GM20431 (cell line): ENCODE data around the gene MEGF11.

ENCODE experiments used
- in situ Hi-C: fragments of 300-500 bp; cut with MseI, MboI; formaldehyde crosslinking; loops from one replicate; pipeline ENCODE4 v1.15.0; 2020; ENCODE audit warnings: low sequenced_read_pairs; ENCODE audit not compliant: unreplicated experiment

The MEGF11 gene

DNA sequence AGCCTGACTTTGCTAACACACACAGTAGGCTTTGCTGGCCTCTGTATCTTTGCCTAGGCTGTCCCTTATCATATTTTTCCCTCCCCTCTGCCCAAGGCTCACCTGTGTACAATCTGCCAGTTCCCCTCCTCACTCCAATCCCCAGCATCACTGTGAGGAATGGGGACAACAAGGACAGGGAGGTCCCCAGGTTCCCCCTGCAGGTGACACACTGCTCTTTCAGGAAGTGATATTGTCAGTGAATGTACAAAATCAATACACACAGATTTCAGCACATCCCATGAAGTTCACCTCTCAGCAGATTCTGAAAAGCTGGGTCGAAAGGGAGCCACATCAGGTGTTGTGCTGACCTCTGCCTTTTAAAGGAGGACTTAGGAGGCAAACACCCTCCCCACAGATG is 206.8 kb downstream of the MEGF11 start:
- in situ Hi-C loops: no loop called here

DNA sequence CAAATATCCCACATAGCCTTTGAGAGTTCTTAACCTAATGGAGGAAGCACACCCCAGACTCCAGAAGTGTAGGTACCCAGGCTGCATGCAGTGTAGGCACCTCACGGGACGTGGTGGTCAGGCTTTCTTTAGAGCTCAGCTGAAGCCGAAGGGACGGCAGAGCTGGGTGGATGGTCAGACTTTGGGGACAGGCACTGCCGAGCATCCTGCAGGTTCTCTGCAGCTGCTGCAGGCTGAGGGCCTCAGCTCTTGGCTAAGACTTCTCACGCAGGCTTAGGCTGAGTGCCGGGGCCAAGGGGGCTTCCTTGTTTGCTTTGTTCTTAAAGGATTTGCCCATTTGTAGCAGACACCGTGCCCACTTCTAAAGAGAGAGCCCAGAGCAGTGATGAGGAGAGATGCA is 207.2 kb downstream of the MEGF11 start:
- in situ Hi-C loops: no loop called here

DNA sequence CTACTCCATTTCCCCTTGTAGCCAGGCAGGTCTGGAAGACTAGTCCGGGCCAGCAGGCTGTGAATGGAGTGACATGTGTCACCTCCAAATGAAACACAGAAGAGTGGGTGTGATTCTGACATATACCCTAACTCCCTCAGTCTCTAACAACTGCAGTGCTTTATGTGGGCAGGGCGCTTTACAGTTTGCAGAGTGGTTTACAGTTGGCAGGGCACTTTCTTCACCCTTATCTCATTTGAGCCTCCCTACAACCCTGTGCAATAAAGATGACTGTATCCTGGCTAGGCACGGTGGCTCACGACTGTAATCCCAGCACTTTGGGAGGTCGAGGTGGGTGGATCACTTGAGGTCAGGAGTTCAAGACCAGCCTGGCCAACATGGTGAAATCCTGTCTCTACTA is 208.0 kb downstream of the MEGF11 start:
- in situ Hi-C loops: no loop called here

DNA sequence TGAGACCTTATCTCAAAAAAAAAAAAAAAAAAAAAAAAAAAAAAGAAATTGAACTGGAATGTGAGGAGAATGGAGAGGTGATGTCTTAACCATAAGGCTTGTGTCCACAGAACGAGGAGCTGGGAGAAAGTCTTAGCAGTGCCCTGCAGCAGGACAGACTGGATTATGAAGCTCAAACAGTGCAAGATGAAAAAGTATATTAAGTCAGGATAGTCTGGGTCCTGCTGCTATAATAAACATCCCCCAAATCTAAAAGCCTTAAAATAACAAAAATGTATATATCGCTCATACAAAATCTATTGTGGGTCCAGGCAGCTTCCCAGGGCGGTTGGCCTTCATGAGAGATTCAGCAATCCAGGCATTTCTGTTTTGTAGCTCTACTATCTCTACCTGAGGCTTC is 208.7 kb downstream of the MEGF11 start:
- in situ Hi-C loops: no loop called here

DNA sequence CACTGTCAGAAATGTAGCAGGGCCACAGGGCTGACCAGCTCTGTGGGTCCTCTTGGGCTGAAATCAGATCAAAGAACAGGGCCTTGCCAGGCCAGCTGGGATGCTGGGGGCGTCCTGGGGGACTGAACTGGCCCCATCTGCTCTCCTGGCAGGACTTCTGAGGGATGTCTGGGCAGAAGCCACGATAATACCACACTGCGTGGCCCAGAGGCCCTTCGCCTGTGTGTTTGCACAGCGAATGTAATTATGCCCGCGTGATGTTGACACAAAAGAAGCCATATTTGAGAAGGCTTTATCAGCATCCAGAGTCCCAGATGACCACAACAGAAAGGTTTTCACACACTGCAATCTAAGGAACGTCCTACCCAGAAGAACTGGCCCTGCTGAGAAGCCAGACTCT is 210.3 kb downstream of the MEGF11 start:
- in situ Hi-C loops: no loop called here

DNA sequence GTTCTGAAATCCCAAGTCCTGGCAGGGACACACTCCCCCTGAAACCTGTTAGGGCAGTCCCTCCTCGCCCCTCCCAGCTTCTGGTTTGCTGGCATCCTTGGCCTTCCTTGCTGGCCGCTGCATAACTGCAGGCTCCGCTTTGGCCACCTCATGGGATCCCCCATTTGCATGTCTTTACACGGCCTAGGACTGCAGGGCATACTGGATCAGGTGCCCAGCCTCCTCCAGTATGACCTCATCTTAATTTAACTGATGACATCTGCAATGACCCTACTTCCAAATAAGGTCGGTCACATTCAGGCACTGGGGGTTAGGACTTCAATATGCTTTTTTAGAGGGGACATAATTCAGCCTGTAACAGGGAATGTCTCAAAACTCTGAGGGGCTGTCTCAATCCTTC is 210.9 kb downstream of the MEGF11 start:
- in situ Hi-C loops: no loop called here

DNA sequence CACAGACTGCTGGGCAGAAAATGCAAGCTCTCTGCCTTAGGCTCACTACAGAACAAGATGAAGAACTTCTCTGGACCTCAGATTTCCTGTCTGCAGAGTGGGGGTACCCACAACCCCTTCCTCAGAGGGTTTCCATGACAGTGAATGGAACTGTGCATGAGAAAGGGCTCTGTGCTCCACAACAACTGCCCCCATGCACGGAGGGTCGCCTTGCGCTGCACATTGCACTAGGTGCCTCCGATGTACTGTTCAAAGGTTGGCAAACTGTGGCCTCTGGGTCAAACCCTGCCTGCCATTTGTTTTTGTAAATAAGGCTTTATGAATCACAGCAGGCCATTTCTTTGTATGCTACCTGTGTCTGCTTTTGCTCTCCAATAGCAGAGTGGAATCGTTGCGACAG is 212.3 kb downstream of the MEGF11 start:
- in situ Hi-C loops: no loop called here

DNA sequence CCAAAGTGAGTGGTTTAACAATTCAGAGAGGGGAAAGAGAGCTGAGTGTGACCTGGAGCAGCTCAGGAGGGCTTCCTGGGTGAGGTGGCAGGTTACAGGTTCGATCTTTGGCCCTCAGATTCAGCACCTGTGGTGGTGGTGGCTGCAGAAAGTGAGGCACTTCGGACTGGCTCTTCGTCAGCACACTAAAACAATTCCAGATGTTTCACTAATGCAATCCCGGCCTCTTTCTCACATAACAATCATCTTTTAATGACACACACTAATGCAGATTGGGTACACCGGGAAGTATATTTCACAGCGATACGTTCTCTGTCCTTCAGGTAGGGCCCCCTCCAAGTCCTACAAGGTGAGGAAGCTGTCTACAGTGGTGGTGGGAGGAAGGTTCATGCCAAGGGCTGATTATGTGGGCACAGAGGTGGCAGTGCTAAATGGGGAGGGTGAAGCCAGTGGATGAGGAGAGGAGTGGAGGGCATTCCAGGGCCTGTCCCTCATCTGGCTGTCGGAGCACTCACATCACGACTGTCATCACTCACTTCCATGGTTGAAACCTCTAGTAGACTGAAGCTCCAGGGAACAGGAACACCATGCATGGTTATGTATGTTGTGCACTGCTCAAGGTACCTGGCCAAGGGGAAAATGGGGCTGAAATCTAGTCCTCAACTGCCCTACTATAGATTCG is 213.2 kb downstream of the MEGF11 start:
- in situ Hi-C loops: no loop called here

DNA sequence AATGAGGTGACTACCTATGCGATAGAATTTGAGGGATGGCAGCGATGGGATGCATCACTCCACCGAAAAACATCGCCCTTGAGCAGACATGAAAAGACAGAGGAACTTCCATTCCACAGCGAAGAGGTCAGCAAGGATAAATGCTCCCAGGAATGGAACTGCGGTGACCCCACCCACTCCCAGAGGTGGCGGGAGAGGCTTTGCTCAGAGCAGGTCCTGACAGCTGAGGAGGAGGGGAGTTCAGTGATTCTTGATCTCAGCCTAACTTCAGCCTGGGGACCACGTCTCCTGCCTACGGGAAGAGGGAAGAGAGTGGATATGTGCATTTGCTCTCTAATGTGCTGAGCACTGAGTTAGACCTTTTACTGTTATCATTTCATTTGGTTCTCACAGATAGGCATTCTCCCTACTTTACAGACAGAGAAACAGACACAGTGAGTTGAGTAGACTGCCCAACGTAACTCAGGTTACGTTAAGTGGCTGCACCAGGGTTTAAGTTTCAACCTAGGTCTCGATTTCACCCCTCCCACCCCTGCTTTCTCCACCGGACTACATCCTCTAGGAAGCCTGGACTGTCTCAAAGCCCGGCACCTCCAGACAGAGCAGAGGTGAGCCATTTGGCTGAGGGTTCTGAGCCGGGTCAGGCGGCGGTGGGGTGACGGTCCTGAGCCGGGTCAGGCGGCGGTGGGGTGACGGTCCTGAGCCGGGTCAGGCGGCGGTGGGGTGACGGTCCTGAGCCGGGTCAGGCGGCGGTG is 214.3 kb downstream of the MEGF11 start:
- in situ Hi-C loops: no loop called here

DNA sequence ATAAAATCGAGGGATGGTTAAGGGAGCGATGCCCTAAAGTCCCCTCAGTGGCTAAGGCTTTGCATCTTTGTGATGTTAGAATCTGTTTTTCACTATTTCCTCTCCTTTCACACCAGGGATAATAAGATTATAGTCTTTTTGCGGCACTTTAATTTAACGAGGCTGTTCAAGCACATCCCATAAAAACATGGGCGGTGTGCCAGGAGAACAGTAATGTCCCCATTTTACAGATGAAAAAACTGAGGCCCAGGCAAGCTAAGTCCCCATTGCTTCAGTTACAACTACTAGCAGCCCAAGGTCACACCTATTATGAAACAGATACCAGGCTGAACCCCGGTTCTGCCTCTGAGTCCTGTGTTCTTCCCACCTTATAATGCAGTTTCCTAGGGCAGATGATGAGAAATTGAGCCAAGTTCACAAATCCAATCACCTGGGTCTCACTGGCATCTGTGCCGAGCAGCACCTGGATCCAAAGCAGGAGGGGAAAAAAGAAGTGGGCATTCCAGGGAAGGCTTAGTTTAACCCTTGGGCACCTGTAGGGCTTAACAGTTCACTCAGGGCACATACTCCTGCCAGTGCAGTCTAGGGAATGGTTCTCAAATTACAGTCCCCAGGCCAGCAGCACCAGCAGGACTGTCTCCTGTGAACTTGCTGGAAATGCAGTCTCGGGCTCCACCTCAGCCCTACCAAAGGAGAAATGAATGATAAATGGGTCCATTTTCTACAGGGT is 215.0 kb downstream of the MEGF11 start:
- in situ Hi-C loops: no loop called here

DNA sequence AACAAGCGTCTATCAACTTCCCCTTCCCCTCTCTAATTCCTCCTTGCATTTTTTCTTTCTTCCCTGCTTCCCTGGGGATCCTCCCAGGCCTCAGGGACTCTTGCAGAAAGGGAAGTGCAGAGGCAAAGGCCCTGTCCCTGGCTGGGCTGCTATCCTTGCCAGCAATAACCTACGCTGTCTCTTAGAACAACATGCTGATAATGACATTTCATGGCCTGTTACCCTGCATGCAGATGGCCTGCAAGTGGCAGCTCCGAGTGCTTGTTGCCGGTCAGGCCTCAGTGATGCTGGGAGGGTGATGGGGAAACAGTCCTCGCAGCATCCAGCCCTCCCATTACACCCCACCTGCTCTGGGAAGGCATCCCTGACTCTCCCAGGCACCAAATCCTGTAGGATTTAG is 216.7 kb downstream of the MEGF11 start:
- in situ Hi-C loops: no loop called here

DNA sequence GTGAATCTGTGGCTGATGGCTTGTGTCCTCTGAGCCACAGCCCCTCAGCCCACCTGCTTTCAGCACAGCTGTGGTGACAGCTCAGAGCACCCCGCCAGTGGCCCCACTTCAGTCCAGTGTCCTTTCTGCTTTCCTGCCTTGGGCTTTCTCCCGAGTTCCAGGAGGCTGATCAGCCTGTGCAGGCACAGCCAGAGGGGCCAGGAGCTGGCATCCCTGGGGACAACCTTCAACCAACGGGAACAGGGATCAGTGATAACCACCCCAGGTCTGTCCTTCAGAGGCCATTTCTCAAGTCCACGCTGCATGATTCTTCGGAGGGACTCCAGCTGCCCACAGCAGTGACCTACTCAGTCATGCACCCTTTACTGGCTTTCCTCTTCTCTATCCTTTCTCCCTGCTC is 217.6 kb downstream of the MEGF11 start:
- in situ Hi-C loops: no loop called here

DNA sequence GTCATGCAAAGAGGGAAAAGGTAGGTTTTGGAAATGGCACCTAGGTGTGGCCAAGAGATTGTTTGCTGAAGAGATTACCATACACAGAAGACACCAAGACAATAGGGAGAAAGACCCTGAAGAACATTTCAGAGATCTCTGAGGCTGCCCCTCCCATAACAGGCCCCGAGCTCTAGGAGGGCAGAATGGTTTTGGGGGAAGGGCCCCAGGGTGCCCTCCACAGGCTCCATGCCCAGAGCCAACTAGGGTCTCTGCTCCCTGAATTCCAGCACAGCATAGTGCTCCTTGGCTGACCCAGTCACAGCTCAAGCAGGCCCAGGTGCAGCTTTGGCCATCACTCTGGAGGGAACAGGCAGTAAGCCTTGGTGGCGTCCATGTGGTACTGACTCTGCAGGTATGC is 220.4 kb downstream of the MEGF11 start:
- in situ Hi-C loops: no loop called here

DNA sequence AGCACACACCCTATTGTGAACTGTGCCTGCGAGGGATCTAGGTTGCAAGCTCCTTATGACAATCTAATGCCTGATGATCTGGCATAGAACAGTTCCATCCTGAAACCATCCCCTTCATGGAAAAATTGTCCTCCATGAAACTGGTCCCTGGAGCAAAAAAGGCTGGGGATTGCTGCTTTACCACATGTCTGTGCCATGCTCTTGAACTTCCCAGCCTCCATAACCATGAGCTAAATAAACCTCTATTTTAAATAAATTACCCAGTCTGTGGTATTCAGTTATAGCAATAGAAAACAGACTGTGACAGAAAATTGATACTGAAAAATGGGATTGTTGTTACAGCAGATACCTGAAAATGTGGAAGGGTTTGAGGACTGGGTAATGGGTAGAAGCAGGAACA is 221.5 kb downstream of the MEGF11 start:
- in situ Hi-C loops: no loop called here

DNA sequence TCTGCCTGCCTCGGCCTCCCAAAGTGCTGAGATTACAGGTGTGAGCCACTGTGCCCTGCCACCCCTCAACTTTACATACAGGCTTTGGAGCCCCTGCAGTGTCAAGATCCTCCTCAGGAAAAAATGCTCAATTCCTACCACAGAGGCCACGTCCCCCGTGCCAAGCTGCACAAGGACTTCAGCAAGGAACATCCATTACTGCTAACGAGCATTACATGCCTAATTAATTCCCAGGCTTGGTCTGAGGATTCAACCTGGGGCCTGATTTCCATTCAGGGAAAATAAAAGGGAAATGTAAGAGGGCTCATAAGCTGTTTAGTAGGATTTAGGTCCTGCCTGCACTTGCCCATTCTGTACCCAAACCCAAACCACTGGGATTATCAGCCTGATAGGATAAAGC is 222.9 kb downstream of the MEGF11 start:
- in situ Hi-C loops: no loop called here

DNA sequence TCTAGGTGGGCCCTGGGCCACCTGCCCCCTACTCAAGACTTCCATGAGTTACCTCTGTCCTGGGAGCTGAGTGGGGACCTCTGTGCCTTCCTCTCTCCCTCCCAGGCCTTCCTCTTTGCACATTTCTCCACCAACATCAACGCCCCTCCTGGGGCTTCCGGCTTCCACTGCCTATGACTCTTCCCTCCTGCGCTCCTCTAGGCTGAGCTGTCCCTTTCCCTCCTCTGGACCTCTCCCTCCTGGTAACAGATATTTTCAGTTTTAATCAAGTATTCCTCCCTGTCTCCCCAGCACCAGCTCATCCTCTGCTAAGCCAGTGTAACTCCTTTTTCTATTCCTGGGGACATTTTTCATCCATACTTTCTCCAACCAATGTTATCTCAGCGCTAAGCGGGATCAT is 223.9 kb downstream of the MEGF11 start:
- in situ Hi-C loops: no loop called here

DNA sequence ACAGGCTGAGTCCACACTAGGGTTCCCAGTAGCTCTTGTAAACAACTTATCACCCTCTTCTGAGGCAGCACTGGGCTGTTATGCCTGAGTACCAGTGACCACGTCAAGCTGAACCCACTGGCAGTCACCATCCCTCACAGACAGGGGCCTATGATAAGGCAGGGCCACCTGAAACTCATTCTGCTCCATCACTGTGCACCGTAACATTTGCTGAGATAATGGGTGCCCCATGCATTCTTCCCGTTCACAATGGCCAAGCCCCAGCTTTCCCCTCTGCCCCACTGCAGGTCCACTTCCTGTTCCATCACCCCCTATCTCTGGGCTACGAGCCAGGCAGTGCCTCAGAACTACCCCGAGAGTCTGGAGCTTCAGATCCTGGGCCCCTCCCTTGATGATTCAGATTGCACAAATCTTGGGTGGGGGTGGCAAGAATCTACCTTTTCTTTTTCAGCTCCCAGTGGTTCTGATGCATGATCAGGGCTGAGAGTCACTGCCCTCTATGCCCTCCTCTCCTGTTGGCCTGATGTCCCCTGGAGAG is 226.2 kb downstream of the MEGF11 start:
- in situ Hi-C loops: no loop called here

DNA sequence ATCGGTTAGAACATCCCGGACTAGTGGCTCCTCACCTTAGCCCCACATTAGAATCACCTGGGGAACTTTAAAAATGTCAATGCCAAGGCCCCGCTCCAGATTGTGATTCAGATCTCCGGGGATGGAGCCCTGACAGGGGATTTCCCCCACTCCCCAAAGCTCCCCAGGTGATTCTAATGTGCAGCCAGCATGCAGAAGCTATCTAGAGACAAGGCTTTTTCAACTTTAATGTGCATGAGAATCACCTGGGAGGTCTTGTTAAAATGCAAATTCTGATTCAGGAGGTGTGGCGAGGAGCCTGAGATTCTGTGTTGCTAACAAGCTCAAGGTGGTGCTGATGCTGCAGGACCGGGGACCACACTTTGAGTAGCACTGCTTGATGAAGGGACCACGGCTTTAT is 227.6 kb downstream of the MEGF11 start:
- in situ Hi-C loops: no loop called here

DNA sequence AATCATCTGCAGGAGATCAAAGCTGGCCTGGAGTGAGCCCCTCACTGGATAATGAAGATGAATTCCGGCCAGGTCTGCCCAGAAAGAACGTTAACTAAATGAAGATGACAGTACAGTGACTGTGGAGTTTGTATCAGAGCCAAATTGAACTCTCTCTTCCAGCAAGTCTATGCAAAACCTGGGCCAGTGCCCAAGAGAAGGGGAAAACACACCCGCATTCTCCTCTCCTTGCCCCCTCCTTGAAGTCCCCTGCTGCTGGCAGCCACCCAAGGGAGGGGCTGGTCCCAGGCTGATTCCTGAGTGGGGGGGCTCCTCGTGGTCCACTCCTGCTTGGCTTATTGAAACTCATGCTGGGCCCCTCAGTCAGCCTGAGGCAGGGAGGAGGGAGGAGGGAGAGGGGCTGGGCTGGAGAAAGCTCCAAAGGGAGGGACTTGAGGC is 228.5 kb downstream of the MEGF11 start:
- in situ Hi-C loops: no loop called here

DNA sequence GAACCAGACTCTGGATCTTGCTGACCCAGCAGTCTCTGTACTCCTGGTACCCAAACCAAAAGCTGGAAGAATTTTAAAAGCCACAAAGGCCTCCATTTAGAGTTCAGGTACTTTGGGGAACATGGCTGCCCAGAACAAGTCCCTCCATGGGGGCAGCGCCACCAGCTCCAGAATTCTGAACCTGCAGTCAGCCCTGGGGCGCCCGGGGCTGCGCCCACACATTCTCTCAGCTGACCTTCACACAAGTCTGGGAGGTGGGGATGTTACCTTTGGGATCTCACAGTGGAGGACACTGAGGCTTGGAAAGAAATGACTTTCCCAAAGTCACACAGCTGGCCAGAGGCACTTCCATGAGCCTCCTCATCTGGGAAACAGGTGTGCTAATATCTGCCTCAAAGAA is 229.4 kb downstream of the MEGF11 start:
- in situ Hi-C loops: no loop called here
